WTC11 (cell line): Measurements from ENCODE around the gene RNF40. TPM values are rescaled to one million over a fixed set of nuclear protein-coding genes. Genes with fewer than 3 reads are reported as not detected.

Experiments used
- ATAC-seq: fragments of 200-7000 bp; cut with Tn5 transposase; 2 replicates; pipeline ENCODE4 v1.10.0; 2021; ENCODE audit warnings: mild to moderate bottlenecking, moderate library complexity
- CTCF ChIA-PET: fragments of 300-600 bp; sonication (Branson Sonifier 250); formaldehyde crosslinking; loops from one replicate; lab custom pipeline; 2021; ENCODE audit warnings: antibody characterized with exemption; lab: Charles Lee
- POLR2A ChIA-PET: fragments of 350-600 bp; sonication (Branson Sonifier 250); formaldehyde crosslinking; loops from one replicate; lab custom pipeline; 2021; ENCODE audit warnings: antibody characterized with exemption; lab: Charles Lee
- DNase-seq: peaks from one replicate; pipeline ENCODE4 v3.0.0; 2021; ENCODE audit warnings: low spot score
- H3K27ac Mint-ChIP-seq: 2 replicates; pipeline ENCODE4 v1.8.0; 2021; ENCODE audit warnings: mixed read lengths
- H3K27me3 Mint-ChIP-seq: 2 replicates; pipeline ENCODE4 v1.8.0; 2021; ENCODE audit warnings: low read depth, mild to moderate bottlenecking, moderate library complexity, mixed read lengths
- H3K36me3 Mint-ChIP-seq: 2 replicates; pipeline ENCODE4 v1.8.0; 2021; ENCODE audit warnings: mixed read lengths
- H3K4me1 Mint-ChIP-seq: 2 replicates; pipeline ENCODE4 v1.8.0; 2022; ENCODE audit warnings: mixed read lengths
- H3K4me3 Mint-ChIP-seq: 2 replicates; pipeline ENCODE4 v1.8.0; 2021; ENCODE audit warnings: mild to moderate bottlenecking, moderate library complexity, mixed read lengths
- H3K9me3 Mint-ChIP-seq: 2 replicates; pipeline ENCODE4 v1.8.0; 2021; ENCODE audit warnings: mixed read lengths
- HMGA2 ChIP-seq: fragments of 250-450 bp; sonication (Bioruptor Pico); IDR thresholded peaks from 2 replicates; pipeline ENCODE4 v1.4.0; 2021; ENCODE audit warnings: mild to moderate bottlenecking, moderate library complexity
- KAT7 ChIP-seq: sonication (generic); formaldehyde crosslinking; IDR thresholded peaks from 2 replicates; pipeline ENCODE4 v1.8.1; 2023; ENCODE audit warnings: missing genetic modification reagents, mild to moderate bottlenecking, borderline replicate concordance
- SMAD3 ChIP-seq: sonication (generic); formaldehyde crosslinking; IDR thresholded peaks from 2 replicates; pipeline ENCODE4 v1.8.0; 2022; ENCODE audit warnings: missing genetic modification reagents, mild to moderate bottlenecking, borderline replicate concordance
- SMAD4 ChIP-seq: sonication (generic); formaldehyde crosslinking; IDR thresholded peaks from 2 replicates; pipeline ENCODE4 v1.8.0; 2022; ENCODE audit warnings: mild to moderate bottlenecking, missing genetic modification reagents
- TEAD1 ChIP-seq: sonication (generic); formaldehyde crosslinking; IDR thresholded peaks from 2 replicates; pipeline ENCODE4 v1.8.0; 2022; ENCODE audit warnings: mild to moderate bottlenecking, missing genetic modification reagents
- TEAD4 ChIP-seq: sonication (generic); formaldehyde crosslinking; IDR thresholded peaks from 2 replicates; pipeline ENCODE4 v1.8.0; 2022; ENCODE audit warnings: mild to moderate bottlenecking, missing genetic modification reagents
- TP53 ChIP-seq: sonication (generic); formaldehyde crosslinking; IDR thresholded peaks from 2 replicates; pipeline ENCODE4 v1.8.1; 2023; ENCODE audit warnings: mild to moderate bottlenecking, missing genetic modification reagents
- total RNA-seq: library from RNA; stranded (reverse); gene quantifications from 3 replicates; pipeline ENCODE4 v1.2.3, GENCODE V29; 2021
- TF ChIP-seq, protein P1 (sequence below): sonication (generic); formaldehyde crosslinking; IDR thresholded peaks from 2 replicates; pipeline ENCODE4 v1.8.0; 2023; ENCODE audit warnings: mild to moderate bottlenecking, missing genetic modification reagents
- TF ChIP-seq, protein P2 (sequence below): sonication (generic); formaldehyde crosslinking; conservative IDR thresholded peaks from 2 replicates; pipeline ENCODE4 v1.8.1; 2023; ENCODE audit warnings: mild to moderate bottlenecking, low read depth, missing genetic modification reagents, moderate library complexity
- TF ChIP-seq, protein P3 (sequence below): sonication (generic); formaldehyde crosslinking; IDR thresholded peaks from 2 replicates; pipeline ENCODE4 v1.8.1; 2023; ENCODE audit warnings: mild to moderate bottlenecking, missing genetic modification reagents, borderline replicate concordance
- TF ChIP-seq, protein P4 (sequence below): sonication (generic); formaldehyde crosslinking; IDR thresholded peaks from 2 replicates; pipeline ENCODE4 v1.8.1; 2023; ENCODE audit warnings: mild to moderate bottlenecking, missing genetic modification reagents
- TF ChIP-seq, protein P5 (sequence below): sonication (generic); formaldehyde crosslinking; IDR thresholded peaks from 2 replicates; pipeline ENCODE4 v1.8.1; 2023; ENCODE audit warnings: mild to moderate bottlenecking, missing genetic modification reagents, moderate library complexity
- TF ChIP-seq, protein P6 (sequence below): sonication (generic); formaldehyde crosslinking; IDR thresholded peaks from 2 replicates; pipeline ENCODE4 v1.8.0; 2022; ENCODE audit warnings: mild to moderate bottlenecking, missing genetic modification reagents
- TF ChIP-seq, protein P7 (sequence below): fragments of 200-600 bp; IDR thresholded peaks from 2 replicates; pipeline ENCODE4 v1.8.0; 2022; ENCODE audit warnings: antibody characterized with exemption
- TF ChIP-seq, protein P8 (sequence below): sonication (generic); formaldehyde crosslinking; IDR thresholded peaks from 2 replicates; pipeline ENCODE4 v1.8.0; 2022; ENCODE audit warnings: mild to moderate bottlenecking, missing genetic modification reagents
- TF ChIP-seq, protein P9 (sequence below): sonication (generic); formaldehyde crosslinking; IDR thresholded peaks from 2 replicates; pipeline ENCODE4 v1.8.0; 2022; ENCODE audit warnings: mild to moderate bottlenecking, missing genetic modification reagents
- TF ChIP-seq, protein P10 (sequence below): sonication (generic); formaldehyde crosslinking; IDR thresholded peaks from 2 replicates; pipeline ENCODE4 v1.8.1; 2022; ENCODE audit warnings: missing genetic modification reagents, borderline replicate concordance

RNF40 gene
- total RNA-seq, 1 experiment from 2014 or later: 77.1 TPM

DNA sequence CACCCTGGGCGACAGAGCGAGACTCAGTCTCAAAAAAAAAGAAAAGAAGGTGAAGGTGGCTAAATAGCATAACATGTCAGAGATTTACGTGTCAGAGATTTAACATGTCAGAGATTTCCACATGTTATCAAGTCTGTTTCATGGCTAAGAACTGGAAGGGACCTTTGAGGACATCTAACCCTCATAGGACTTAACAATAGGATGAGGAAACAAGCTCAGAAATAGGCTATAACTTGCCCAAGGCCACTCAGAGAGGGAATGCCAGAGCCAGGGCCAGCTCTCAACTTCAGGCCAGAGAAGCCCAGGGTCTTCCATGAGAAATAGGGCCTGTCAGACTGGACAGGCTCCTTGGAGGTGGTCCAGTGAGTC lies 51.7 kb downstream of the RNF40 start (continued):
- TF ChIP-seq, protein P1, sequence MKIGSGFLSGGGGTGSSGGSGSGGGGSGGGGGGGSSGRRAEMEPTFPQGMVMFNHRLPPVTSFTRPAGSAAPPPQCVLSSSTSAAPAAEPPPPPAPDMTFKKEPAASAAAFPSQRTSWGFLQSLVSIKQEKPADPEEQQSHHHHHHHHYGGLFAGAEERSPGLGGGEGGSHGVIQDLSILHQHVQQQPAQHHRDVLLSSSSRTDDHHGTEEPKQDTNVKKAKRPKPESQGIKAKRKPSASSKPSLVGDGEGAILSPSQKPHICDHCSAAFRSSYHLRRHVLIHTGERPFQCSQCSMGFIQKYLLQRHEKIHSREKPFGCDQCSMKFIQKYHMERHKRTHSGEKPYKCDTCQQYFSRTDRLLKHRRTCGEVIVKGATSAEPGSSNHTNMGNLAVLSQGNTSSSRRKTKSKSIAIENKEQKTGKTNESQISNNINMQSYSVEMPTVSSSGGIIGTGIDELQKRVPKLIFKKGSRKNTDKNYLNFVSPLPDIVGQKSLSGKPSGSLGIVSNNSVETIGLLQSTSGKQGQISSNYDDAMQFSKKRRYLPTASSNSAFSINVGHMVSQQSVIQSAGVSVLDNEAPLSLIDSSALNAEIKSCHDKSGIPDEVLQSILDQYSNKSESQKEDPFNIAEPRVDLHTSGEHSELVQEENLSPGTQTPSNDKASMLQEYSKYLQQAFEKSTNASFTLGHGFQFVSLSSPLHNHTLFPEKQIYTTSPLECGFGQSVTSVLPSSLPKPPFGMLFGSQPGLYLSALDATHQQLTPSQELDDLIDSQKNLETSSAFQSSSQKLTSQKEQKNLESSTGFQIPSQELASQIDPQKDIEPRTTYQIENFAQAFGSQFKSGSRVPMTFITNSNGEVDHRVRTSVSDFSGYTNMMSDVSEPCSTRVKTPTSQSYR (CRISPR knock-in tag): no peak
- TF ChIP-seq, protein P2, sequence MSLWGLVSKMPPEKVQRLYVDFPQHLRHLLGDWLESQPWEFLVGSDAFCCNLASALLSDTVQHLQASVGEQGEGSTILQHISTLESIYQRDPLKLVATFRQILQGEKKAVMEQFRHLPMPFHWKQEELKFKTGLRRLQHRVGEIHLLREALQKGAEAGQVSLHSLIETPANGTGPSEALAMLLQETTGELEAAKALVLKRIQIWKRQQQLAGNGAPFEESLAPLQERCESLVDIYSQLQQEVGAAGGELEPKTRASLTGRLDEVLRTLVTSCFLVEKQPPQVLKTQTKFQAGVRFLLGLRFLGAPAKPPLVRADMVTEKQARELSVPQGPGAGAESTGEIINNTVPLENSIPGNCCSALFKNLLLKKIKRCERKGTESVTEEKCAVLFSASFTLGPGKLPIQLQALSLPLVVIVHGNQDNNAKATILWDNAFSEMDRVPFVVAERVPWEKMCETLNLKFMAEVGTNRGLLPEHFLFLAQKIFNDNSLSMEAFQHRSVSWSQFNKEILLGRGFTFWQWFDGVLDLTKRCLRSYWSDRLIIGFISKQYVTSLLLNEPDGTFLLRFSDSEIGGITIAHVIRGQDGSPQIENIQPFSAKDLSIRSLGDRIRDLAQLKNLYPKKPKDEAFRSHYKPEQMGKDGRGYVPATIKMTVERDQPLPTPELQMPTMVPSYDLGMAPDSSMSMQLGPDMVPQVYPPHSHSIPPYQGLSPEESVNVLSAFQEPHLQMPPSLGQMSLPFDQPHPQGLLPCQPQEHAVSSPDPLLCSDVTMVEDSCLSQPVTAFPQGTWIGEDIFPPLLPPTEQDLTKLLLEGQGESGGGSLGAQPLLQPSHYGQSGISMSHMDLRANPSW: no peak
- TF ChIP-seq, protein P3, sequence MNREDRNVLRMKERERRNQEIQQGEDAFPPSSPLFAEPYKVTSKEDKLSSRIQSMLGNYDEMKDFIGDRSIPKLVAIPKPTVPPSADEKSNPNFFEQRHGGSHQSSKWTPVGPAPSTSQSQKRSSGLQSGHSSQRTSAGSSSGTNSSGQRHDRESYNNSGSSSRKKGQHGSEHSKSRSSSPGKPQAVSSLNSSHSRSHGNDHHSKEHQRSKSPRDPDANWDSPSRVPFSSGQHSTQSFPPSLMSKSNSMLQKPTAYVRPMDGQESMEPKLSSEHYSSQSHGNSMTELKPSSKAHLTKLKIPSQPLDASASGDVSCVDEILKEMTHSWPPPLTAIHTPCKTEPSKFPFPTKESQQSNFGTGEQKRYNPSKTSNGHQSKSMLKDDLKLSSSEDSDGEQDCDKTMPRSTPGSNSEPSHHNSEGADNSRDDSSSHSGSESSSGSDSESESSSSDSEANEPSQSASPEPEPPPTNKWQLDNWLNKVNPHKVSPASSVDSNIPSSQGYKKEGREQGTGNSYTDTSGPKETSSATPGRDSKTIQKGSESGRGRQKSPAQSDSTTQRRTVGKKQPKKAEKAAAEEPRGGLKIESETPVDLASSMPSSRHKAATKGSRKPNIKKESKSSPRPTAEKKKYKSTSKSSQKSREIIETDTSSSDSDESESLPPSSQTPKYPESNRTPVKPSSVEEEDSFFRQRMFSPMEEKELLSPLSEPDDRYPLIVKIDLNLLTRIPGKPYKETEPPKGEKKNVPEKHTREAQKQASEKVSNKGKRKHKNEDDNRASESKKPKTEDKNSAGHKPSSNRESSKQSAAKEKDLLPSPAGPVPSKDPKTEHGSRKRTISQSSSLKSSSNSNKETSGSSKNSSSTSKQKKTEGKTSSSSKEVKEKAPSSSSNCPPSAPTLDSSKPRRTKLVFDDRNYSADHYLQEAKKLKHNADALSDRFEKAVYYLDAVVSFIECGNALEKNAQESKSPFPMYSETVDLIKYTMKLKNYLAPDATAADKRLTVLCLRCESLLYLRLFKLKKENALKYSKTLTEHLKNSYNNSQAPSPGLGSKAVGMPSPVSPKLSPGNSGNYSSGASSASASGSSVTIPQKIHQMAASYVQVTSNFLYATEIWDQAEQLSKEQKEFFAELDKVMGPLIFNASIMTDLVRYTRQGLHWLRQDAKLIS (CRISPR knock-in tag): no peak
- TF ChIP-seq, protein P4, sequence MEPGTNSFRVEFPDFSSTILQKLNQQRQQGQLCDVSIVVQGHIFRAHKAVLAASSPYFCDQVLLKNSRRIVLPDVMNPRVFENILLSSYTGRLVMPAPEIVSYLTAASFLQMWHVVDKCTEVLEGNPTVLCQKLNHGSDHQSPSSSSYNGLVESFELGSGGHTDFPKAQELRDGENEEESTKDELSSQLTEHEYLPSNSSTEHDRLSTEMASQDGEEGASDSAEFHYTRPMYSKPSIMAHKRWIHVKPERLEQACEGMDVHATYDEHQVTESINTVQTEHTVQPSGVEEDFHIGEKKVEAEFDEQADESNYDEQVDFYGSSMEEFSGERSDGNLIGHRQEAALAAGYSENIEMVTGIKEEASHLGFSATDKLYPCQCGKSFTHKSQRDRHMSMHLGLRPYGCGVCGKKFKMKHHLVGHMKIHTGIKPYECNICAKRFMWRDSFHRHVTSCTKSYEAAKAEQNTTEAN (CRISPR knock-in tag): no peak
- TF ChIP-seq, protein P5, sequence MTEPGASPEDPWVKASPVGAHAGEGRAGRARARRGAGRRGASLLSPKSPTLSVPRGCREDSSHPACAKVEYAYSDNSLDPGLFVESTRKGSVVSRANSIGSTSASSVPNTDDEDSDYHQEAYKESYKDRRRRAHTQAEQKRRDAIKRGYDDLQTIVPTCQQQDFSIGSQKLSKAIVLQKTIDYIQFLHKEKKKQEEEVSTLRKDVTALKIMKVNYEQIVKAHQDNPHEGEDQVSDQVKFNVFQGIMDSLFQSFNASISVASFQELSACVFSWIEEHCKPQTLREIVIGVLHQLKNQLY: no peak
- TF ChIP-seq TEAD1 (CRISPR knock-in tag) (no peak), SMAD3 (CRISPR knock-in tag) (no peak), TP53 (no peak)

DNA sequence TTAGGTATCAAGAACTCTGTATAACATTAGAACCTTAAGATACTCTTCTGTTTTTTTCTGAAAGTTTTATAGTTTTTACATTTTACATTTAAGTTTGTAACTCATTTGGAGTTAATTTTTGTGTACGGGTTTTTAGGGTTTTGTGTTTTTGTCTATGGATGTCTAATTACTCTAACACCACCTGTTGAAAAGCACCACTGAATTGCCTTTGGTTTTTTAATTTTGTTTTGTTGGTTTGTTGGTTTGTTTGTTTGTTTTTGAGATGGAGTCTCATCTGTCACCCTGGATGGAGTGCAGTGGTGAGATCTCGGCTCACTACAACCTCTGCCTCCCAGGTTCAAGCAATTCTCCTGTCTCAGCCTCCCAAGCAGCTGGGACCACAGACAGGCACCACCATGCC lies 54.6 kb downstream of the RNF40 start:
- CTCF ChIA-PET: interaction anchor here (3.3 kb wide), 1 partner anchor 28 kb away, joined by 8 read pairs; no protein-coding TSS in a partner anchor
- DNase-seq: no peak
- H3K9me3 Mint-ChIP-seq: no peaks in the 10 kb centered on the region
- no peak overlapping the region for H3K27ac Mint-ChIP-seq
- POLR2A ChIA-PET: no interaction called here
- peaks cover 6% of the 10 kb centered on the region; the same call in 1 of the 2 replicates for H3K4me1 Mint-ChIP-seq
- ATAC-seq: no peak
- H3K4me3 Mint-ChIP-seq: no peak overlapping the region
- H3K36me3 Mint-ChIP-seq: no peaks in the 10 kb centered on the region
- H3K27me3 Mint-ChIP-seq: peaks cover 24% of the 10 kb centered on the region
- TF ChIP-seq, protein P6, sequence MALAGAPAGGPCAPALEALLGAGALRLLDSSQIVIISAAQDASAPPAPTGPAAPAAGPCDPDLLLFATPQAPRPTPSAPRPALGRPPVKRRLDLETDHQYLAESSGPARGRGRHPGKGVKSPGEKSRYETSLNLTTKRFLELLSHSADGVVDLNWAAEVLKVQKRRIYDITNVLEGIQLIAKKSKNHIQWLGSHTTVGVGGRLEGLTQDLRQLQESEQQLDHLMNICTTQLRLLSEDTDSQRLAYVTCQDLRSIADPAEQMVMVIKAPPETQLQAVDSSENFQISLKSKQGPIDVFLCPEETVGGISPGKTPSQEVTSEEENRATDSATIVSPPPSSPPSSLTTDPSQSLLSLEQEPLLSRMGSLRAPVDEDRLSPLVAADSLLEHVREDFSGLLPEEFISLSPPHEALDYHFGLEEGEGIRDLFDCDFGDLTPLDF (CRISPR knock-in tag): no peak
- TF ChIP-seq, protein P7, sequence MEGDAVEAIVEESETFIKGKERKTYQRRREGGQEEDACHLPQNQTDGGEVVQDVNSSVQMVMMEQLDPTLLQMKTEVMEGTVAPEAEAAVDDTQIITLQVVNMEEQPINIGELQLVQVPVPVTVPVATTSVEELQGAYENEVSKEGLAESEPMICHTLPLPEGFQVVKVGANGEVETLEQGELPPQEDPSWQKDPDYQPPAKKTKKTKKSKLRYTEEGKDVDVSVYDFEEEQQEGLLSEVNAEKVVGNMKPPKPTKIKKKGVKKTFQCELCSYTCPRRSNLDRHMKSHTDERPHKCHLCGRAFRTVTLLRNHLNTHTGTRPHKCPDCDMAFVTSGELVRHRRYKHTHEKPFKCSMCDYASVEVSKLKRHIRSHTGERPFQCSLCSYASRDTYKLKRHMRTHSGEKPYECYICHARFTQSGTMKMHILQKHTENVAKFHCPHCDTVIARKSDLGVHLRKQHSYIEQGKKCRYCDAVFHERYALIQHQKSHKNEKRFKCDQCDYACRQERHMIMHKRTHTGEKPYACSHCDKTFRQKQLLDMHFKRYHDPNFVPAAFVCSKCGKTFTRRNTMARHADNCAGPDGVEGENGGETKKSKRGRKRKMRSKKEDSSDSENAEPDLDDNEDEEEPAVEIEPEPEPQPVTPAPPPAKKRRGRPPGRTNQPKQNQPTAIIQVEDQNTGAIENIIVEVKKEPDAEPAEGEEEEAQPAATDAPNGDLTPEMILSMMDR: no peak
- TF ChIP-seq, protein P8, sequence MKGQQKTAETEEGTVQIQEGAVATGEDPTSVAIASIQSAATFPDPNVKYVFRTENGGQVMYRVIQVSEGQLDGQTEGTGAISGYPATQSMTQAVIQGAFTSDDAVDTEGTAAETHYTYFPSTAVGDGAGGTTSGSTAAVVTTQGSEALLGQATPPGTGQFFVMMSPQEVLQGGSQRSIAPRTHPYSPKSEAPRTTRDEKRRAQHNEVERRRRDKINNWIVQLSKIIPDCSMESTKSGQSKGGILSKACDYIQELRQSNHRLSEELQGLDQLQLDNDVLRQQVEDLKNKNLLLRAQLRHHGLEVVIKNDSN: no peak
- TF ChIP-seq SMAD4 (no peak), HMGA2 (no peak), KAT7 (CRISPR knock-in tag) (no peak), TEAD4 (CRISPR knock-in tag) (no peak)
- TF ChIP-seq, protein P9, sequence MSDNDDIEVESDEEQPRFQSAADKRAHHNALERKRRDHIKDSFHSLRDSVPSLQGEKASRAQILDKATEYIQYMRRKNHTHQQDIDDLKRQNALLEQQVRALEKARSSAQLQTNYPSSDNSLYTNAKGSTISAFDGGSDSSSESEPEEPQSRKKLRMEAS: no peak
- TF ChIP-seq, protein P10, sequence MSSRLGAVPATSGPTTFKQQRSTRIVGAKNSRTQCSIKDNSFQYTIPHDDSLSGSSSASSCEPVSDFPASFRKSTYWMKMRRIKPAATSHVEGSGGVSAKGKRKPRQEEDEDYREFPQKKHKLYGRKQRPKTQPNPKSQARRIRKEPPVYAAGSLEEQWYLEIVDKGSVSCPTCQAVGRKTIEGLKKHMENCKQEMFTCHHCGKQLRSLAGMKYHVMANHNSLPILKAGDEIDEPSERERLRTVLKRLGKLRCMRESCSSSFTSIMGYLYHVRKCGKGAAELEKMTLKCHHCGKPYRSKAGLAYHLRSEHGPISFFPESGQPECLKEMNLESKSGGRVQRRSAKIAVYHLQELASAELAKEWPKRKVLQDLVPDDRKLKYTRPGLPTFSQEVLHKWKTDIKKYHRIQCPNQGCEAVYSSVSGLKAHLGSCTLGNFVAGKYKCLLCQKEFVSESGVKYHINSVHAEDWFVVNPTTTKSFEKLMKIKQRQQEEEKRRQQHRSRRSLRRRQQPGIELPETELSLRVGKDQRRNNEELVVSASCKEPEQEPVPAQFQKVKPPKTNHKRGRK (CRISPR knock-in tag): no peak
